GM13977 (cell line): Measurements from ENCODE around the gene MINDY2.
A peak's percentile ranks its signal among the peaks of the same experiment; 100 is the strongest.
"Not testable (repeated sequence)": the region's sequence is repeated elsewhere in the genome, so short reads cannot be mapped to it uniquely, and the experiment has no call there.

Source experiments
- DNase-seq: peaks from one replicate; pipeline ENCODE4 v3.0.0; 2012; ENCODE audit warnings: low spot score
- CTCF ChIP-seq: IDR thresholded peaks from 2 replicates; pipeline ENCODE4 v1.5.1; 2012; ENCODE audit warnings: mild to moderate bottlenecking, control low read depth; ENCODE audit not compliant: insufficient read depth; ENCODE audit errors: extremely low read depth, missing control alignments
- in situ Hi-C: fragments of 300-500 bp; cut with MboI; formaldehyde crosslinking; loops from one replicate; pipeline ENCODE4 v1.12.0; 2022; ENCODE audit warnings: low sequenced_read_pairs, low pct_unique_long_range_greater_than_20kb, mixed read lengths, inconsistent platforms; ENCODE audit not compliant: unreplicated experiment

The MINDY2 gene

GRCh38 chr15:58852347-58852746 lies 81.2 kb downstream of the MINDY2 start:
- in situ Hi-C loops: no loop called here
- DNase-seq: no peak
- no peak for TF ChIP-seq CTCF

GRCh38 chr15:58854593-58854992 lies 83.5 kb downstream of the MINDY2 start:
- in situ Hi-C loops: no loop called here
- no peak for DNase-seq
- no peak for TF ChIP-seq CTCF

GRCh38 chr15:58856086-58856485 lies 85.0 kb downstream of the MINDY2 start:
- DNase-seq: no peak
- in situ Hi-C loops: no loop called here
- no peak for TF ChIP-seq CTCF

GRCh38 chr15:58856621-58857020 lies 85.5 kb downstream of the MINDY2 start:
- DNase-seq, in situ Hi-C loops: not testable (repeated sequence)

- in situ Hi-C loops: no loop called here
- TF ChIP-seq CTCF: no peak
- DNase-seq: no peak
Measured at GRCh38 chr15:58862326-58862725, 91.2 kb downstream of the MINDY2 start.

GRCh38 chr15:58864602-58865424 lies 93.7 kb downstream of the MINDY2 start:
- DNase-seq: peak; percentile 32
- in situ Hi-C loops: no loop called here
- TF ChIP-seq CTCF: no peak

- in situ Hi-C loops: no loop called here
- TF ChIP-seq CTCF: no peak
- DNase-seq: no peak
Measured at GRCh38 chr15:58865425-58865880, 94.4 kb downstream of the MINDY2 start.
